Endothelial cell of umbilical vein (primary cell): ENCODE results near the gene THBD. TPM values are rescaled to one million over a fixed set of nuclear protein-coding genes. Genes with fewer than 3 reads are reported as not detected.

Source experiments
- BruUV-seq: library from RNA; stranded (reverse); fragments of 400-500 nt; replicated peaks from 2 replicates; lab custom pipeline; 2021; lab: Mats Ljungman, UMichigan
- CTCF ChIA-PET: fragments of 300-600, 350-600 bp; sonication (Branson Sonifier 250); formaldehyde crosslinking; loops from one replicate; lab custom pipeline; 2021; ENCODE audit warnings: antibody characterized with exemption, inconsistent platforms; lab: Charles Lee
- POLR2A ChIA-PET: fragments of 300-600, 350-600 bp; sonication (Branson Sonifier 250); formaldehyde crosslinking; loops from one replicate; lab custom pipeline; 2021; ENCODE audit warnings: antibody characterized with exemption, inconsistent platforms; lab: Charles Lee
- DNase-seq: peaks from one replicate; pipeline ENCODE4 v3.0.0-alpha.2; 2011; ENCODE audit warnings: low read depth, low spot score
- FAIRE-seq: peaks from 2 replicates; lab custom pipeline; 2011; peaks lifted over from hg19 to GRCh38; lab: Jason Lieb, UNC
- H2AFZ ChIP-seq: 2 replicates; pipeline ENCODE4 v1.6.0; 2012; ENCODE audit warnings: low read depth, low read length, control low read depth, inconsistent platforms
- H3K27ac ChIP-seq: 2 replicates; pipeline ENCODE4 v1.5.1; 2011; ENCODE audit warnings: low read depth, mild to moderate bottlenecking, control low read depth, low read length, moderate library complexity; ENCODE audit not compliant: insufficient read depth
- H3K27me3 ChIP-seq, 2 experiments: 2 replicates each; pipeline versions ENCODE4 v1.6.0 to v1.6.1; 2011; ENCODE audit warnings: low read length in 2 of 2, mixed read lengths in 1 of 2; ENCODE audit not compliant: control insufficient read depth in 2 of 2, insufficient read depth in 2 of 2
- H3K36me3 ChIP-seq, 2 experiments: 2 replicates in 1 of 2; 3 replicates in 1 of 2; pipeline ENCODE4 v1.5.1; 2011; ENCODE audit warnings: low read length in 2 of 2, mild to moderate bottlenecking in 1 of 2, moderate library complexity in 1 of 2; ENCODE audit not compliant: control insufficient read depth in 2 of 2, insufficient read depth in 2 of 2; ENCODE audit errors: extremely low read depth in 1 of 2
- H3K4me1 ChIP-seq: 3 replicates; pipeline ENCODE4 v1.5.1; 2011; ENCODE audit warnings: mild to moderate bottlenecking, low read length; ENCODE audit not compliant: control insufficient read depth, insufficient read depth; ENCODE audit errors: extremely low read depth
- H3K4me2 ChIP-seq: 2 replicates; pipeline ENCODE4 v1.6.1; 2011; ENCODE audit warnings: low read length, control low read depth, mixed read lengths; ENCODE audit not compliant: insufficient read depth
- H3K4me3 ChIP-seq, 3 experiments: fragments of 200-600 bp in 1 of 3; sonication (generic), shearing (Covaris generic) in 1 of 3; replicated peaks in 1 of 3; 2 replicates each; pipeline ENCODE4 v1.5.1; 2011 to 2016; ENCODE audit warnings: control low read depth in 3 of 3, low read length in 3 of 3, mild to moderate bottlenecking in 2 of 3, inconsistent platforms in 1 of 3, low read depth in 1 of 3, moderate library complexity in 1 of 3; ENCODE audit not compliant: insufficient read depth in 1 of 3
- H3K79me2 ChIP-seq: 2 replicates; pipeline ENCODE4 v1.6.0; 2012; ENCODE audit warnings: low read length, inconsistent platforms; ENCODE audit not compliant: control insufficient read depth, insufficient read depth
- H3K9ac ChIP-seq: replicated peaks from 2 replicates; pipeline ENCODE3; 2011; ENCODE audit warnings: low read length, control low read depth; ENCODE audit not compliant: insufficient read depth; ENCODE audit errors: extremely low read depth
- H3K9me1 ChIP-seq: replicated peaks from 3 replicates; pipeline ENCODE4 v1.6.0; 2011; ENCODE audit warnings: mild to moderate bottlenecking, low read length; ENCODE audit not compliant: control insufficient read depth, insufficient read depth; ENCODE audit errors: extremely low read depth
- H3K9me3 ChIP-seq: replicated peaks from 2 replicates; pipeline ENCODE4 v1.5.1; 2012; ENCODE audit warnings: low read length, inconsistent platforms; ENCODE audit not compliant: control insufficient read depth, insufficient read depth
- H4K20me1 ChIP-seq: replicated peaks from 2 replicates; pipeline ENCODE3; 2011; ENCODE audit warnings: mild to moderate bottlenecking, low read length; ENCODE audit not compliant: control insufficient read depth, insufficient read depth; ENCODE audit errors: extremely low read depth
- CTCF ChIP-seq, 2 donors: IDR thresholded peaks; 1 replicate in 1 of 2; 2 replicates in 1 of 2; pipeline ENCODE4 v1.5.1; 2011; ENCODE audit warnings: low read length in 2 of 2, mild to moderate bottlenecking in 2 of 2, moderate library complexity in 2 of 2, control low read depth in 1 of 2, inconsistent platforms in 1 of 2, low read depth in 1 of 2; ENCODE audit not compliant: insufficient read depth in 1 of 2; ENCODE audit errors: extremely low read depth in 1 of 2
- EZH2 ChIP-seq: IDR thresholded peaks from 2 replicates; pipeline ENCODE4 v1.6.1; 2012; ENCODE audit warnings: borderline replicate concordance, low read depth, mild to moderate bottlenecking, moderate library complexity, low read length, inconsistent platforms; ENCODE audit not compliant: severe bottlenecking
- FOS ChIP-seq: IDR thresholded peaks from 2 replicates; pipeline ENCODE4 v1.6.1; 2011; ENCODE audit warnings: mild to moderate bottlenecking, low read length, moderate library complexity, borderline replicate concordance; ENCODE audit not compliant: insufficient read depth
- GATA2 ChIP-seq: IDR thresholded peaks from 2 replicates; pipeline ENCODE4 v1.7.0; 2011; ENCODE audit warnings: low read depth, mild to moderate bottlenecking, moderate library complexity, mixed read lengths, low read length; ENCODE audit not compliant: insufficient read length, insufficient read depth
- JUN ChIP-seq: IDR thresholded peaks from 2 replicates; pipeline ENCODE4 v1.6.1; 2011; ENCODE audit warnings: borderline replicate concordance, low read depth; ENCODE audit not compliant: insufficient read length, insufficient read depth
- MAX ChIP-seq: IDR thresholded peaks from 2 replicates; pipeline ENCODE4 v1.6.1; 2011; ENCODE audit not compliant: insufficient read depth, insufficient read length
- MYC ChIP-seq: IDR thresholded peaks from one replicate; pipeline ENCODE4 v1.6.1; 2011; ENCODE audit warnings: mild to moderate bottlenecking, low read depth, low read length
- POLR2A ChIP-seq: IDR thresholded peaks from 2 replicates; pipeline ENCODE4 v1.6.1; 2012; ENCODE audit warnings: low read depth, mild to moderate bottlenecking, control low read depth, low read length
- POLR2AphosphoS5 ChIP-seq: IDR thresholded peaks from 2 replicates; pipeline ENCODE4 v1.6.1; 2012; ENCODE audit warnings: low read depth, mild to moderate bottlenecking, control low read depth, low read length, moderate library complexity; ENCODE audit not compliant: insufficient read depth
- dilution Hi-C: fragments of 300-500 bp; cut with MboI; formaldehyde crosslinking; loops from one replicate; pipeline ENCODE4 v1.15.0; 2019; ENCODE audit warnings: low sequenced_read_pairs; ENCODE audit not compliant: extremely low pct_ligation_motif_present
- intact Hi-C: fragments of 100-400 bp; cut with micrococcal nuclease; formaldehyde crosslinking; loops from one replicate; pipeline ENCODE4 v1.10.0; 2022
- polyA plus RNA-seq, 4 experiments: library from polyadenylated mRNA; depleted of rRNA in 3 of 4; stranded (reverse) in 3 of 4; unstranded in 1 of 4; fragments of >200 nt; gene quantifications; 2 replicates each; pipeline versions ENCODE4 v1.2.1 to v1.2.3, GENCODE V29; 2011 to 2012; ENCODE audit warnings: missing spikeins in 1 of 4
- total RNA-seq: library from RNA; stranded (reverse); gene quantifications from 2 replicates; pipeline ENCODE4 v1.2.3, GENCODE V29; 2021

The THBD gene
- total and polyA plus RNA-seq, 2 donors (not counting 3 experiments of a cell fraction or from before 2014, with no cell fraction given) = 17.1 to 28.0 TPM

- dilution Hi-C loops = no loop called here
- Histone ChIP-seq H3K36me3 (no peaks in the 10 kb centered on the region), H3K27ac (peak overlapping the region; percentile 74), H2AFZ (peak overlapping the region; percentile 14), H3K9me3 (no peaks in the 10 kb centered on the region), H3K4me2 (peak overlapping the region; percentile 59), H3K9ac (peak overlapping the region; percentile 27), H4K20me1 (no peaks in the 10 kb centered on the region), H3K9me1 (no peaks in the 10 kb centered on the region), H3K4me3 (no peak overlapping the region), H3K27me3 (no peaks in the 10 kb centered on the region), H3K79me2 (no peaks in the 10 kb centered on the region), H3K4me1 (peaks cover 29% of the 10 kb centered on the region)
- ChIA-PET CTCF (interaction anchor here (0.8 to 4.8 kb wide), 23 partner anchors 10 to 370 kb away, joined by 3 to 51 read pairs (median 4); partner anchors contain the start of gene CD93), POLR2A (interaction anchor here (2.0 kb wide), 1 partner anchor 10 kb away, joined by 6 read pairs; no protein-coding TSS in a partner anchor)
- DNase-seq (peak; percentile 92), FAIRE-seq (peak; percentile 96)
- intact Hi-C loops = loop anchor here (1.0 kb wide), 4 partner anchors 11 to 41 kb away; no protein-coding TSS in a partner anchor
- TF ChIP-seq POLR2AphosphoS5 = peak; percentile 17
- no peak for TF ChIP-seq MAX
- peak; percentile 73 for TF ChIP-seq JUN
- peak; percentile 78 for TF ChIP-seq FOS
- TF ChIP-seq GATA2 = peak; percentile 55
- TF ChIP-seq MYC = no peak
- TF ChIP-seq EZH2 = no peak
- no peak for TF ChIP-seq POLR2A
- TF ChIP-seq CTCF (IDR thresholded peaks at IDR 0.05; ENCODE audit: extremely low read depth in 1 of 2, insufficient read depth in 1 of 2, low read depth in 1 of 2, low read length in 2 of 2) = peak; percentile 57 to 69
- no TSS peak for BruUV-seq
Observed at GRCh38 chr20:23061734-23062561, 12.5 kb upstream of the THBD start.
